Adrenal gland (tissue), 5 donors: Measurements from ENCODE around the gene C10orf143.

ENCODE experiments used
- CTCF ChIP-seq, 6 experiments: fragments of 450-650 bp in 4 of 6; fragments of 200-600 bp in 2 of 6; sonication (generic) in 1 of 6; IDR thresholded peaks; 1 replicate in 5 of 6; 2 replicates in 1 of 6; pipeline versions ENCODE4 v1.5.1 to v1.8.0; 2016 to 2021; ENCODE audit warnings: antibody characterized with exemption in 6 of 6, mild to moderate bottlenecking in 2 of 6, moderate library complexity in 1 of 6
- POLR2A ChIP-seq, 2 donors: fragments of 450-650 bp; IDR thresholded peaks; one replicate each; pipeline ENCODE4 v1.6.1; 2017; ENCODE audit warnings: antibody characterized with exemption in 2 of 2, mild to moderate bottlenecking in 2 of 2, moderate library complexity in 1 of 2
- donor health status: DM: no; HTN: no; CAD: no.

GRCh38 chr10:130025811-130026485 is 84.7 kb downstream of the C10orf143 start:
- TF ChIP-seq CTCF (IDR thresholded peaks at IDR 0.05) (no peak), POLR2A (IDR thresholded peaks at IDR 0.05) (no peak)
